DOHH2 (cell line): ENCODE results near the gene SAA1.

ENCODE experiments used
- EZH2phosphoT487 ChIP-seq: fragments of 200-600 bp; sonication (generic); IDR thresholded peaks from 2 replicates; pipeline ENCODE4 v1.6.1; 2017; ENCODE audit warnings: borderline replicate concordance, mild to moderate bottlenecking, antibody characterized with exemption, low read length, moderate library complexity, mixed read lengths
- TF ChIP-seq, protein P1 (sequence below): fragments of 200-600 bp; sonication (generic); IDR thresholded peaks from one replicate; pipeline ENCODE4 v1.5.1; 2014; ENCODE audit warnings: antibody characterized with exemption, mild to moderate bottlenecking, low read depth, low read length; ENCODE audit not compliant: poor library complexity, severe bottlenecking

DNA sequence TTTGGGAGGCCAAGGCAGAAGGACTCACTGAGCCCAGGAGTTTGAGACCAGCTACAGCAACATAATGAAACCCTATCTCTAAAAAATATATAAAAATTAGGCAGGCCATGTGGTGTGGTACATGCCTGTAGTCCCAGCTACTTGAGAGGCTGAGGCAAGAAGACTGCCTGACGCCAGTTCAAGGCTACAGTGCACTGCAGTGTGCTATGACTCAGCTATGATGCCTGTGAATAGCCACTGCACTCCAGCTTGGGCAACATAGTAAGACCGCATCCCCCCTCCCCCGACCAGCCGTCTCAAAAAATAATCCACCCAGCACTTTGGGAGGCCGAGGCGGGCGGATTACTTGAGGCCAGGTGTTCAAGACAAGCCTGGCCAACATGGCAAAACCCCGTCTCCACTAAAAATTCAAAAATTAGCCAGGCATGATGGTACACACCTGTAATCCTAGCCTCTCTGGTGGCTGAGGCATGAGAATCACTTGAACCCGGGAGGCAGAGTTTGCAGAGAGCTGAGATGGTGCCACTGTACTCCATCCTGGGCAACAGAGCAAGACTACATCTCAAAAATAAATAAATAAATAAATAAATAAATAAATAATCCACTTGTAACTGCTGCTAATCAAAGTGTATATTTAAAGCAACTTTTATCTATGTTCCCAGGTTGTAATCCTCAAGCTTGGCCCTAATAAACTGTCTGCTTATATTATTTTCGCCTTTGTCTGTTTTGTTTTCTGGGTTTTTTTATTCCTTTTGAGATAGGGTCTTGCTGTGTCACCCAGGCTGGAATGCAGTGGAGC lies 48.1 kb downstream of the SAA1 start:
- TF ChIP-seq, protein P1, sequence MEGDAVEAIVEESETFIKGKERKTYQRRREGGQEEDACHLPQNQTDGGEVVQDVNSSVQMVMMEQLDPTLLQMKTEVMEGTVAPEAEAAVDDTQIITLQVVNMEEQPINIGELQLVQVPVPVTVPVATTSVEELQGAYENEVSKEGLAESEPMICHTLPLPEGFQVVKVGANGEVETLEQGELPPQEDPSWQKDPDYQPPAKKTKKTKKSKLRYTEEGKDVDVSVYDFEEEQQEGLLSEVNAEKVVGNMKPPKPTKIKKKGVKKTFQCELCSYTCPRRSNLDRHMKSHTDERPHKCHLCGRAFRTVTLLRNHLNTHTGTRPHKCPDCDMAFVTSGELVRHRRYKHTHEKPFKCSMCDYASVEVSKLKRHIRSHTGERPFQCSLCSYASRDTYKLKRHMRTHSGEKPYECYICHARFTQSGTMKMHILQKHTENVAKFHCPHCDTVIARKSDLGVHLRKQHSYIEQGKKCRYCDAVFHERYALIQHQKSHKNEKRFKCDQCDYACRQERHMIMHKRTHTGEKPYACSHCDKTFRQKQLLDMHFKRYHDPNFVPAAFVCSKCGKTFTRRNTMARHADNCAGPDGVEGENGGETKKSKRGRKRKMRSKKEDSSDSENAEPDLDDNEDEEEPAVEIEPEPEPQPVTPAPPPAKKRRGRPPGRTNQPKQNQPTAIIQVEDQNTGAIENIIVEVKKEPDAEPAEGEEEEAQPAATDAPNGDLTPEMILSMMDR = no peak
- TF ChIP-seq EZH2phosphoT487 = no peak
